Measurements from ENCODE around the gene ARMC8.
A peak's percentile ranks its signal among the peaks of the same experiment; 100 is the strongest.

ARMC8 gene

GRCh38 chr3:138326866-138327595 lies 139.9 kb downstream of the ARMC8 start:
- no peak for TF ChIP-seq CTCF (IDR thresholded peaks at IDR 0.05; ENCODE audit: low read depth, low read length)
- H3K4me3 ChIP-seq (replicated peaks in 1 of 2; ENCODE audit: low read depth in 2 of 2, low read length in 2 of 2) = no peak overlapping the region
- no peak for DNase-seq (ENCODE audit: low read depth in 2 of 2)

GRCh38 chr3:138327831-138328230 lies 140.7 kb downstream of the ARMC8 start:
- TF ChIP-seq CTCF (IDR thresholded peaks at IDR 0.05; ENCODE audit: low read depth, low read length) = no peak
- no peak overlapping the region for H3K4me3 ChIP-seq (replicated peaks in 1 of 2; ENCODE audit: low read depth in 2 of 2, low read length in 2 of 2)
- DNase-seq (ENCODE audit: low read depth in 2 of 2) = peak in 1 of 2 donors; percentile 60

GRCh38 chr3:138328341-138328740 lies 141.2 kb downstream of the ARMC8 start:
- TF ChIP-seq CTCF (IDR thresholded peaks at IDR 0.05; ENCODE audit: low read depth, low read length) = peak; percentile 6
- no peak overlapping the region for H3K4me3 ChIP-seq (replicated peaks in 1 of 2; ENCODE audit: low read depth in 2 of 2, low read length in 2 of 2)
- DNase-seq (ENCODE audit: low read depth in 2 of 2) = peak; percentile 52 to 58

DNA sequence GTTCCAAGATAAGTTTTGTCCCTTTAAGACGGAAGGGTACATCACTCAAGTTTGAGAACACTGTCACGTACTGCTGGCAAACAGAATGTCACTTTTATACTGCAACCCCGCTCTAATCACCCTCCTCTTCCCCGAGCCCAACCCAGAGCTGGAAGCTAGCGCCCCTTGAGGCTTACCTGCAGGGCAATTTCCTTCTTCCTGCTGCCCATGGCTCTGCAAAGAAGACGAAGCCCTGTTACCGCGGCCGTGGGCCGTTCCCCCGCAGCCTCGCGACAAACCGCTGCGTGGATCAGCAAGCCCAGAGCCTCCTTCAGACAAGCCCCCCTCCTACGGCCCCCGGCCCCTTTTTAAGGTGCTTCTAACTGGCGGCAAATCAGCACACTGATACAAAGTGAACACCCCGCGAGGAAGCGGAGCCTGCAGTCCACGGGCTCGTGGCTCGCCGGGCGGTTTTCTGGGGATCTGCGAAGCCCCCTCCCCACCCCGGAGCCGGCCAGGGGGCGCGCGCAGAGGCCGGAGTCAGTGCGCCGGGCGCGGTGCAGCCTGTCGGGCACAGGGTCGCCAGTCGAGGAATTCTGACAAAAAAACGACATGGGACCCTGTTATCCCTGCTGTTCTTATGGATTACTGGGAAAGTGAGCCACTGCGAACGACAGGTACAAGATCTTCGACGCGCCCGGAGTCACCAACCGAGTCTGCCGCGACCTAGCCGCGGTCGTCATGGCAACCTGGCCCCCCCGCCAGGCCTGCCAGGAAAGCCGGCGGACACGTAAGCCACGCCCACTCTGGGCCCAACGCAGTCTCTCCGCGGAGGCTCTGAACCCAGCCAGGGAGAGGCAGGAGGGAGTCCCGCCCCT lies 142.3 kb downstream of the ARMC8 start, which contains the start of gene NME9:
Gene NME9, minus strand, starts transcription at position 725 of the 857 bp plus-strand sequence. Its CDS starts 516 bp downstream, at position 209.
- DNase-seq (ENCODE audit: low read depth in 2 of 2) = peak; percentile 77 to 91
- peak within 1 kb of the TSS; percentile 61 to 63 for H3K4me3 ChIP-seq (replicated peaks in 1 of 2; ENCODE audit: low read depth in 2 of 2, low read length in 2 of 2)
- peak; percentile 76 for TF ChIP-seq CTCF (IDR thresholded peaks at IDR 0.05; ENCODE audit: low read depth, low read length)

DNA sequence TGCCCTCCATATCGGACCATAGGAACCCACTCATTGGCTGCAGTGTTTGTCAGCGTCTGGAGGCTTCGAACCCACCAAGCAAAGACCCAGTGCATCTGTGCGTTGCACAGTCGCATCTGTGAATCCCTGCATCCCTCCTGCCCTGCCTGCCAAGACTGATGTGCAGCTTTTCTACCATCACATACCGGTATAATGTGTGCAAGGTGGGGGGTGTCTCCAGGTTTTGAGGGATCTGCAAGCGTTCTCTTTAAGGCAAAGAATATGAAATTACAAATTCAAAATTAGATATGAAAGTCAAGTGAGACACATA lies 142.8 kb downstream of the ARMC8 start:
- peak overlapping the region; percentile 61 to 63 for H3K4me3 ChIP-seq (replicated peaks in 1 of 2; ENCODE audit: low read depth in 2 of 2, low read length in 2 of 2)
- no peak for TF ChIP-seq CTCF (IDR thresholded peaks at IDR 0.05; ENCODE audit: low read depth, low read length)
- no peak for DNase-seq (ENCODE audit: low read depth in 2 of 2)

GRCh38 chr3:138331143-138331894 lies 144.2 kb downstream of the ARMC8 start:
- DNase-seq (ENCODE audit: low read depth in 2 of 2) = peak; percentile 24 to 36
- H3K4me3 ChIP-seq (replicated peaks in 1 of 2; ENCODE audit: low read depth in 2 of 2, low read length in 2 of 2) = no peak overlapping the region
- TF ChIP-seq CTCF (IDR thresholded peaks at IDR 0.05; ENCODE audit: low read depth, low read length) = peak; percentile 17

All from cardiac fibroblast (primary cell).